Amygdala (tissue), 56 donors: Measurements from ENCODE around the gene GTF3C2.
A peak's percentile ranks its signal among the peaks of the same experiment; 100 is the strongest.
"Not testable (repeated sequence)": the region's sequence is repeated elsewhere in the genome, so short reads cannot be mapped to it uniquely, and the experiment has no call there.

Experiments
- DNase-seq, 56 donors: peaks; one replicate each; lab custom pipeline; 2025; lab: John Stamatoyannopoulos, UW

GTF3C2 gene

DNA sequence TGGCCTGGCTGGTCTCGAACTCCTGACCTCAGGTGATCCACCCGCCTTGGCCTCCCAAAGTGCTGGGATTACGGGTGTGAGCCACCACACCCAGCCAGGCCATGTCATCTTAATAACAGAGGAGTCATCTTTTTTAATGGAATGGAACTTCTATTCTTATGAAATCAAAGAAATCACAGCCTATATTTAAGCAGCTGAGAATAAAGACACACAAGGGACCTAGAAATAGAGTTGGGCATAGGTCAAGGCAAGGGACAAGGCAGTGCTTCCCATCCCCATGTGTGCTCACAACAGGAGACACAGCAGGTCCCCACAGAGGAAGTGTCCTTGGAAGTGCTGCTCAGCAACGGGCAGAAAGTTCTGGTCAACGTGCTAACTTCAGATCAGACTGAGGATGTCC lies 17.0 kb upstream of the GTF3C2 start:
- DNase-seq = no peak

DNA sequence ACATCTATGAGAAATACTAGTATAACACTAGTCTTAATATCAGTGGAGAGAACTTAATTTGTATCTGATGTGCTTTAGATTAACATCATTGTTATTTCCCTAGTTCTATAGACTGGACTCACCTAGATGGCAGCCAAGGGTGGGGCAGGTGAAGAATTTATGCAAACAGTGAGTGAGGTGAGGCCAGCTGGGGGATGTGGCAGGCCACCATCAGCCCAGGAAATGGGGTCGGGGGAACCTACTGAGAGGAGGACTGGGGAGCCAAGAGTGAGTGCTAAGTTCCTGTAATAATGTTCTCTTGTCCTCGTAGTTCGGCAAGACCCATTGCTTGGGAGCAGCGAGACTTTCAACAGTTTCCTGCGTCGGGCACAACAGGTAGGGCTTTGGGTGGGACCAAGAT lies 16.4 kb upstream of the GTF3C2 start:
- no peak for DNase-seq

DNA sequence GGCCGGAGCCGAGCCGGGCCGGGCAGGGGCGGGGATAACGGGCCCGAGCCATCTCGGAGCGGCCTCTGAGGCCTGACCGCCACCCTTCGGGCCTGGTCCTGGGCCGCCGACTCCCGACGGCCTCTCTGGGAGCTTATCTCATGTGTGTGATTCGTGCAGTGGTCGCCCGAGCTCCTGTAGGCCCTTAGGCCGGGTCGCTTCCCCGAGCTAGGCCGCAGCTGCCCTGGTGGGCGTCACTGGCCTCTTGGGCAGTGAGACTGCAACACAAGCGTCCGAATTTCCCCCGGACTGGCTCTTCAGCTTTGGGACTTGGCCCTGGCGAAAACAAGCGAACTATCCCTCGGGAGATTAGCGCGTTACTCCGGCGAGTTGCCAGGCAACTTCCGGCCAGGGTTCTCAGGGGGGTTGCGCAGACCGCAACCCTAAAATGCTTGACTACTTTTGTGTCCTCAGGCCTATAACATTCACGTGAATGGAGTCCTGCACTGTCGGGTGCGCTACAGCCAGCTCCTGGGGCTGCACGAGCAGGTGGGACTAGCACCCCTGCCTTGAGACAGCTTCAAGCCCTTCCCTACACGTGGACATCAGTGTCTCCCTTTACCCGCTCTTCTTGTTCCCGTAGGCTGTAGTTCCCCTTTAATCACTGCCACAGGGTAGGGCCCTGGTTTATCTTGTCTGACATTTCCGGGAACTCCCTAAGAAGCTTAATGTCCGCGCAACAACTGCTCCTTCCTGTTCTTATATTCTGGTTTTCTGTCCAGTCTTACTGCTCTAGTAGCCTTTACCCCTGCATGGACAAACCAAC lies 14.5 kb upstream of the GTF3C2 start:
- DNase-seq = peak in 5 of 56 donors; percentile 16 to 51 (median 39)

DNA sequence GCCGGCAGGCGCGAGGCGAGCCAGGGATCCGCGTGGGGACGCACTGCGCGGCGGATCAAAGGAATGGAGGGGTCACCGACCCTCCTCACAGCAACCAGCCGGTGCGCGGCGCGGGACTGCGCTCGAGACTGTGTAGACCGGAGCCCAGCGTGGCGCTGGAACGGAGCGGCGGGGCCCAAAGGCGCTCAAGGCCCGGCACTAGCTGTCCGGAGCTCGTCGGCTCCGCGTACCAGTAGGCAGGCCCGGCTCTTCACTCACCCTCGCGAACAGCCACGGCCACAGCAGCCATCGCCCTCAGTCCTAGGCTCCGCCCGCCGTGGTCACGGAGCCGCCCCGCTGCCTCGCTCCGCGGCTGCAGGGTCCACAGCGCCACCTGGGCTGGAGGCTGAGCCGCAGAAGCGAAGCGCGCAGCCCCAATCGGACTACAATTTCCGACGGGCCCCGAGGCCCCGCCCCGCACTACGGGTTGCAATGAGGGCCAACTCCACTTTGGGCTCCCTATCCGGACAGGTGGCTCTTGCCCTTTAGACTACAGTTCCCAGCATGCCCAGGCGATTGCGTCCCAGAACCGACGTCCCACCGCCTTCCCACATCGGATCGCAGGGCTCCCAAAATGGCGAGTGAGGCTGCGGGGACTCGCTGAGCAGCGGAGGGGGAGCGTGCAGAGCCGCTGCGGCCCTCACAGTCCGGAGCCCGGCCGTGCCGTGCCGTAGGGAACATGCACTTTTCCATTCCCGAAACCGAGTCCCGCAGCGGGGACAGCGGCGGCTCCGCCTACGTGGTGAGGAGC lies 13.7 kb upstream of the GTF3C2 start, which contains the start of the genes EIF2B4 and SNX17:
TSS of gene EIF2B4 (minus strand) at position 313 of the 790 bp plus-strand sequence. CDS start at position 289, 24 bp downstream.
TSS of gene SNX17 (plus strand) at position 591 of the 790 bp plus-strand sequence. CDS start at position 719, 128 bp downstream.
- DNase-seq = peak; percentile 53 to 100 (median 99)

DNA sequence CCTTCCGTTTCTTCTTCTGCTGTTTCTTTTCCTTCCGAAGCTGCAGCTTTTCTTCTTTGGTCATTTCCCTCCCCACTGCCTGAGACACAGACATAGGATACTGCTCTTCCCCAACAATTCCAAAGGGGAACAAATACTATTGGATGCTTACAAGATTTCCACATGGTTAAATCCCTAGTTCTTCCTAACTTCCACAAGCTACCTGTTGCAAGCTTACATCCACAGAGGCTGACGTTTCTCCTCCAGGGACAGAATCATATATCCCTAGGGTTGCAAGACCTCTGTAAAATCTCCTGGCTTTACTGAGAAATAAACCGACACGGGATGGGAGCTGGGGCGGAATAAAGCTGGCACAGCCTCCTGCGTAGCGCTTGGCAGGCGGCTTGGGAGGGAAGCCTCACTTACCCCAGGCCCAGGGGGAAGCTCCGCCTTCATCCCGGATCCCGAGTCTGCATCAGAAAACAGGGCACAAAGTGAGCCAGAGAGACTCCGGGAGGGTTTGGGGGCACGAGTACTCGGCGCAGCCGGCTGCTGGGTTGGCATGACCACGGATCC lies 13.0 kb upstream of the GTF3C2 start:
- peak in 32 of 56 donors; percentile 15 to 74 (median 58) for DNase-seq

DNA sequence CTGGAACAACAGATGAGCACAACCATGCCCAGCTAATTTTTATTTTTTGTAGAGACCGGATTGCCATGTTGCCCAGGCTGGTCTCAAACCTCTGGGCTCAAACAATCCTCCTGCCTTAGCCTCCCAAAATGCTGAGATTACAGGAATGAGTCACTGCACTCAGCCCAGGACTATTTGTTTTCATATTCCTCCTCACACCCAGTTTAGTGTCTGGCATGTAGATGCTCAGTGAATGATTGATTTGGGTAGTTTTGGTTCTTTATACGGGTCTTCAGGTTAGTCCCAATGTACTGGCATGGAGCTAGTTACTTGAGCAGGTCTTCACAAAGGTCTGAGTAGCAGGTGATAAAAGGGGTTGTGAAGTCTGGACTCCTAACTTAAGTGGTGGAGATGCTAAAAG lies 7.4 kb upstream of the GTF3C2 start:
- no peak for DNase-seq

DNA sequence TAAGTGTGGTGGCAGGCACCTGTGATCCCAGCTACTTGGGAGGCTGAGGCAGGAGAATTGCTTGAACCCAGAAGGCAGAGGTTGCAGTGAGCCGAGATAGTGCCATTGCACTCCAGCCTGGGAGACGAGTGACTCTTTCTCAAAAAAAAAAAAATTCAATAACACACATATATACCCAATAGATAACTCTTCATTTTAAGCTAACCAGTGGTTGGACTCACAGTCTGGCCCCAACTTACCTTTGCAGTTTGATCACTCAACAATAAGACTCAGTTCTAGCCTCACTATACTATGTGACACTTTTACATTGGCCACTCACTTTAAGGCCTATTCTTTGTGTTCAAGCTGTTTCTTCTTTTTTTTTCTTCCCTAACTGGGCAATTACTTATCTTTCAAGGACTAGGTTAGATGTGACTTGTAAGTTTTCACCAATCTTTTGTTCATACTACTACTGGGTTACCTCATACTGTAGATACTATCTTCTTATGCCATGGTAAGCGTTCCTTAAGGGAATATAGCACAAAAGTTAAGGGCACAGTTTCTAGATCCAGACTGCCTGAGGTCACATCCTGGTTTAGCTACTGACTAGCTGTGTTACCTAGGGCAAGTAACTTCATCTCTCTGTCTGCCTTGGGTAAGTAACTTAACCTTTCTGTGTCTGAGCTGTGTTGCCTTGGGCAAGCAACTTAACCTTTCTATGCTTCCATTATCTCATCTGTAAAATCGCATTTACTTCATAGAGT lies 6.3 kb upstream of the GTF3C2 start:
- DNase-seq = no peak

DNA sequence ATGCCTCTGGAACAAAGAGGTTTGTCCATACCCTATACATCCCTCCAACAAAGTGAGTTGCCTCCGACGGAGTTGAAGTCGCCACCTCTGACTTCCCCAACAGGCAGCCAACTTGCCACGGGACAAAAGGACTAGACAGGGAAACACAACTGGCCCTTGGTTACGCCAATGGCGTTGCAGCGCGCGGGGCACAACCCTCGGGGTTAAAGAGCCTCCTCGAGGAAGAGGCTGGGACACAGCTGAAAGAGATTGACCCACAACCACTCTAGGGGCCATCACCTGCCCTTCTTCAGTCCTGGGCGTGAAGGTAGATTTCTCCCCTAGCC lies 545 bp downstream of the GTF3C2 start:
- peak in 5 of 56 donors; percentile 30 to 56 (median 37) for DNase-seq

DNA sequence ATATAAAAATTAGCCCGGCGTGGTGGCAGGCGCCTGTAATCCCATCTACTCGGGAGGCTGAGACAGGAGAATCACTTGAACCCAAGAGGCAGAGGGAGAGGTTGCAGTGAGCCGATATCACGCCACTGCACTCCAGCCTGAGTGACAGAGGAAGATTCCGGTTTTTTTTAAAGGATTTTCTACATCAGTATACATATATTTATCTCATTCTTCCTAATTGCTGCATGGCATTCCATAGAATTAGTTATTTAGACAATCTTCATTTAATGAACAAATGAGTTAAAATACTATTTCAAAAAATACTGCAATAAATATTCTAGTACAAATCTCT lies 2.0 kb downstream of the GTF3C2 start:
- no peak for DNase-seq

DNA sequence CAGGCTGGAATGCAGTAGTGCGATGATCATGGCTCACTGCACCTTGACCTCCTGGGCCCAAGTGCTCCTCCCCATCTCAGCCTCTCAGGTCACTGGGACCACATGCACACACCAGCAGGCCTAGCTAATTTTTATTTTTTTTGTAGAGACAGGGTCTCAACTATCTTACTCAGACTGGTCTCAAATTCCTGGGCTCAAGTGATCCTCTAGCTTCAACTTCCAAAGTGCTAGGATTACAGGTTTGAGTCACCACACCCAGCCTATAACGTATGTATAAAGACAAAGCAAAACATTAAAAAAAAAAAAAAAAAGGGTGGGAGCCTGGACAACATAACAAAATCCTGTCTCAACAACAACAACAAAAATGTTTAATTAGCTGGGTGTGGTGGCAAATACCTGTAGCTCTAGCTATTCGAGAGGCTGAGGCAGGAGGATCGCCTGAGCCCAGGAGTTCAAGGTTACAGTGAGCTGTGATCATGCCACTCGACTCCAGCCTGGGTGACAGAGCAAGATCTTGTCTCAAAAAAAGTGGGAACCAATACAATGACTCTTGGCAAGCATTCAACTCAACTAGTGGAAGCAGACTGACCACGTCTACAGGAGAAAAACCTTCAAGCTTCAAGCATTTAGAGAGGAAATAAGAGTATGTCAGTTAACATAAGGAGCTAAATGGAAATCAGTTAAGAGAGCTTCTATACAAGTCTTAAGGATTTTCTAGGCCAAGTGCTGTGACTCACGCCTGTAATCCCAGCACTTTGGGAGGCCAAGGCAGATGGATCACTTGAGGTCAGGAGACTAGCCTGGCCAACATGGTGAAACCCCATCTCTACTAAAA lies 2.6 kb downstream of the GTF3C2 start:
- no peak for DNase-seq

DNA sequence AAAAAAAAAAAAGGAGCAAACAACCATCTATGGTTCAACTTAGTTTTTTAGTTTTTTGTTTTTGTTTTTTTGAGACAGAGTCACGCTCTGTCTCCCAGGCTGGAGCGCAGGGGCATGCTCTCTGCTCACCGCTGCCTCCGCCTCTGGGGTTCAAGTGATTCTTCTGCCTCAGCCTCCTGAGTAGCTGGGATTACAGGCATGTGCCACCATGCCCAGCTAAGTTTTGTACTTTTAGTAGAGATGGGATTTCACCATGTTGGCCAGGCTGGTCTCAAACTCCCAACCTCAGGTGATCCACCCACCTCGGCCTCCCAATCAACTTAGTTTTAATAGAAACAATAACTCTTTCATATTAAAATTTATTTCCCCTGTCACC lies 3.2 kb downstream of the GTF3C2 start:
- DNase-seq = not testable (repeated sequence)

DNA sequence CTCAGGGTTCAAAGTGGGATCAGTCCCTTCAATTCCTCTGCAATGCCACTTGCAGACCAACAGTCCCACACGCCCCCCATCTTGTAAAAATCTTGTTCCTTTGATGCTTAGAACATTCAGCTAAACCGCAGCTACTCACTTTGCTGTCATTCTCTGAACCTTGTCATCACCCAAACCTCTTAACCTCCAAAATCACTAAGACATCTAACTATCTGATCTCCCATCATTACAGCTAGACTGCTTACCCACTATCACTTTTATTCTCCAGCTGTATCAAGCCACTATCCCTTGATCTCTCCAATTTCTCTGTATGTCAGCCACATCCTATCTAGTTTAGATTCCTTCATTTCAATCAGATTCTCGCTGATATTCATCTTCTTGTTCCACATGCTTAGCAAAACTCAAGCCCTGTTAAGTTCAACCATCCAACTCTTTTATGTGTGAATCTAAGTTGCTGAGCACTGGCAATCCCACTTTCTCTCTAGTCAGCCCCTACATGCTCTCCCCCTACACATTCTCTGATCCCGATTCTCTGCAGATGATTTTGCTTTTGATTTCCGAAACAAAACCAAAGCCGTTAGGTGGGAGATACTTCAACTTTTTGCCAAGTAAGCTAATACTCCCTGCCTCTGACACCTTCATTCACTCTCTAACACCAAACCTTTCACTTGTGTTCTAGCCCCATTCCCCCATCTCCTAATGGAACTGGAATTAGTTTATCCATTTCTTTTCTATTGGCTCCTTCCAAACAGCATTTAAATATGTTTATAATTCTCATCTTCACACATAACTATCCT lies 4.6 kb downstream of the GTF3C2 start:
- no peak for DNase-seq

DNA sequence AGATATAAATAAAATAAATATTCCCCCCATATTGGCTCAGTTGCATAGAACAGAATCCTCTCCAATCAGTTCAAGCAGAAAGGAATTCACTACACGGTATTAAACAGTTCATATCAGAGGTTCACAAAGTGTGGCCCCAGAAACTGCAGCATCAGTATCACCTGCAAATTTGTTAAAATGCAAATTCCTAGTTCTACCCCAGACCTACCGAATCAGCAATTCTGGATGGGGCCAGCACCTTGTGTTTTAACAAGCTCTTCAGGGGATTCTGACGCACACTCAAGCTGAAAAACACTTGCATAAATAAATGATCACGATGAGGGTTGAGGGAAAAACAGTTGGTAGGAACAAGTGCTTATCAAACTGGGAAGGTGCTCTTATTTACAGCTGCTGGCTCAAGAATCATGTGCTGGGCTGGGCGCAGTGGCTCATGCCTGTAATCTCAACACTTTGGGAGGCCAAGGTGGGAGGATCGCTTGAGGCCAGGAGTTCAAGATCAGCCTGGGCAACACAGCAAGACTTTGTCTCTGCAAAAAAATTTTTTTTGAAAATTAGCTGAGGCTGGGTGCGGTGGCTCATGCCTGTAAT lies 6.4 kb downstream of the GTF3C2 start:
- no peak for DNase-seq

DNA sequence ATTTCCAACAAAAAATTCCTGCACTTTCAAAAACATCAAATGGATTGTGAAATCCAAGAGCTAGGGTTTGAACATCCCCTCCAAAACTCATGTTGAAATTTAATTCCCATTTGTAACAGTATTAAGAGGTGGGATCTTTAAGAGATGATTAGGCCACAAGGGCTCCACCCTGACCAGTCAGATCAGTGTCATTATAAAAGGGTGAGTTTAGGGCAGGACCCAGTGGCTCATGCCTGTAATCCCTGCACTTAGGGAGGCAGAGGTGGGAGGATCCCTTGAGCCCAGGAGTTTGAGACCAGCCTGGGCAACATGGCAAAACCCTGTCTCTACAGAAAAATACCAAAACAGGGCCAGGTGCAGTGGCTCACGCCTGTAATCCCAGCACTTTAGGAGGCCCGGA lies 8.9 kb downstream of the GTF3C2 start:
- no peak for DNase-seq

DNA sequence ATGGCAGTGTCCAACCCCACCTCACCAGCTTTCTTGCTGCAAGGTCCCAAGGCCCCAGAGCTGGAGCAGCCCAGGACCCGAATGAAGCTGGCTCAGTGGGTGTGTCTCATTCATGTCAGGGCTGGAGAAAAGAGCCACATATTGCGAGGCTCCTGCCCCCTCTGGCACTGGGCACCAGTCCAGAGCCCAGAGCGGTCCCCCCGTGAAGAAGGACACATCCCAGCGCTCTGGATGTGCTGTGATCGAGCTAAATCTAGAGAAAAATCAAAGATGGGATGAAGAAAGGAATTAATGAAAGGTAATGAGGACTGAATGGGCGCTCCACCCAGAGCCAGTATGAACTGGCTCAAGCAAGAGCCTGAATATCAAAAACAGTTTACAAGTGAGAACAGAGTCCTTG lies 20.4 kb downstream of the GTF3C2 start:
- DNase-seq = no peak

DNA sequence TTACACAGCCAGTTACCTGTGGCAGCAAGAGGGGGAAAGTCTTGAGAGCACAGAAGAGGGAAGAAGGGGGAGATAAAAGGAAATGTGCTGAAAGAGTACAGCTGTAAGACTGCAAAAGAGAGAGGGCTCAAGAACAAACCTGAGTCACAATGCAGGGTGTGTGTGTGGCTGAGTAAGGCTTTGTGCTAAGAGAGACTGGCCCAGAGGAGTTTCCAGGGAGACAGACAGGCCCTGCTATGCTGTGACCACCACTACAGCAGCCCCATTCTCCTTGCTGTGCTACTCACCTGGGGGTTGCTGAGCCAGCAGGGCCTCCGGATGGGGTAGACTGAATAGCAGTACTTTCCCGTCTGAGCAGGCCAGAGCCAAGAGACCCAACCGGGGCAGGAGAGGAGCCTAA lies 21.3 kb downstream of the GTF3C2 start:
- DNase-seq = no peak

DNA sequence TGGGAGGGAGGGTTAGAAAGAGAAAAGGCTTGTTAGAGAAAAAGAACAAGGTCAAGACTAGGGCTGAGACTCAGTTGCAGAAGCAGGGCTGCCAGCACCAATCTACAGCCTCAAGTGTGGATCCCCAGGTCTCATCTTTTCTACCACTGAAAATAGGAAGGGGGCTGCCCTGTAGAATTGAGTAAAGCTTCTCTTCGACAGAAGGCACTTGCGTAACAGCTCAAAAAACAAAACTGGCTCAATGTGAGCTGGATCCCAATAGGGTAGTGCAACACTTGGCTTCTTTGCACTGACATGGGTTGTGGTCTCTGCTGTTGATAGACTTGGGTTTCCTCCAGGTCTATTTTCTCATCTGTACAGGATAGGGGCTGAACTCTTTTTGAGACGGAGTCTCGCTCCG lies 31.8 kb downstream of the GTF3C2 start:
- no peak for DNase-seq

DNA sequence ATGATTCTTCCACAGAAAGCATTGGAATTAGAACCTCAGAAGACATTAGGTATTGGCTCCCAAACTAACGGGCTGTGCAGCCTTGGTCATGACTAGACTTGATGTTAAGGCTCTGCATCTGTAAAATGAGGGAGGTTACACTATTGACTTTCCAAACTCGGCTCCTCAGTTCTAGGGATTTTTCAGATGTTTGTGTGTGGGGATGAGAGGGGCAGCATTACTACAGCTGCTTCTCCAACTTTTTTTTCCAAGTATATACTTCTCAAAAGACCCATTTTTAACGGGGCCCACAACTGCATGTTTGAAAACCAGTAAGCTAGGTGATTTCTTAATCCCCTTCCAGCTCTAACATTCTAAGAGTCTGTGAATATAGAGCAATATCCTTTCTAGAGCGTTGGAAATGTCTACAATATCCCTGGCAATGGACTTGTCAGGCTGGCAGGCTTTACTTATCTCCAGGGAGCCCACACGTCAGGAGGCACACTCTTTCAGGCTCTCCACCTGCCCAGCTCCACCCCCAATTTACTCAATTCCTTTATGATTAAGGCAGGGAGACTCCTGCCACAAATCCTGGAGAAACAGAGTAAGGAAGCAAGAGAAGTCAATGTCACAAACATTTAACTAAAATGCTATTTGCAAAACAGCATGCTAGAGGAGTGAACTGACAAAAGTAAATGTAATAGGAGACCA lies 32.8 kb downstream of the GTF3C2 start:
- DNase-seq = no peak
